NCI-H1417 (cell line): ENCODE results near the gene NHS.

Experiments
- DNase-seq, 3 experiments: peaks; one replicate each; lab custom pipeline; 2025; lab: John Stamatoyannopoulos, UW

The NHS gene

DNA sequence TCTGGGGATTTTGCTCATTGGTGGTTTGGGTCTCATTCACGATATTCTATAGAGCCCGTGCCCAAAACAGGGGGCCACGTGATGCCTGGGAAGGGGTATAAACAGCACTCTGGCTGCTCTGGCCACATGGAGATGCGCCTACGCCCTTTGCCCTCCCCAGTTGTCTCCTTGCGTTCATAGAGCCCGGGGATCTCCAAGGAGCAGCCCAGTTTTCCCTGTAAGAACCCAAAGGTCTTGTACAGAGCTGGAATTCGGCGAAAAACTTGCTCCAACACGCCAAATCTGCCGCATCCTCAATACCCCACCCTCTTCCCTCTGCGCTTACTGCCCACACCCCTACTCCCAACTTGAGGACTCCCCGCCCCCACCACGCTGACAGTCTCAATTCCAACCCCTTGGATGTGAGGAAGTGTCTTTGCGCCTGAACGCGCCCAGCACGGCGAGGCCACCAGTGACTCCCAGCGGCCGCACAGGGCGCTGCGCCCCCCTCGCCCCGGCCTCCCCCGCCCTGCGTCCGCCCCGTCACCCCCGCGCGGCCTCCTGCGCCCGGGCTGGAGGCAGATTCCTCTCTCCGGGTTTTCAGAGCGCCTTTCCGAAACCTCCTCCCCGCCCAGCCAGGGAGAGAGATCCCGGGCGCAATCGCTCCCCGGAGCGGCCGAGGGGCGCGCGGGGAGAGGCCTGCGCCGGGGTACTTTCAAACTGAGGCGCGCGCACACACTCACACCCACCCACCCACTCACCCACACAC, at the start of gene NHS:
TSS of gene NHS (plus strand) at position 582 of the 748 bp plus-strand sequence. CDS start 558 bp downstream, outside the sequence.
- peak; percentile 58 to 82 (median 80) for DNase-seq

DNA sequence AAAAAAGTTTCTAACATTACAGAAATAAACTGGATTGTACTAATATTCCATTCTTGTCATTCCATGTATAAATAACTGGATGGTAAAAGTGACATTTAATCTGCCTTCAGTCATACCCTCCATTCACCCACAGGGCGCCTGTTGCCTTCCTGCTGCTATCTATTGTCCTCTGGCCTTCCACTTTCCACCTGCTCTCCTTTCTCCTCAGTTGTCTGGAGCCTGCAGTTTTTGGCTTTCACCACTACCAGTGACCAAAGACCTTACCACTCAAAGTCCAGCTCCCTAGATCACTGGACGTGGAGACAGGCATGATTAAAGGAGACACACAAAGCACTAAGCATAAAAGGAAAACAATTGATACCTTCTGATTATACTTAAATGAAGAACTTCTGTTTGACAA, 46.2 kb upstream of the NHS start:
- peak in 1 of 3 experiments; percentile 56 for DNase-seq

DNA sequence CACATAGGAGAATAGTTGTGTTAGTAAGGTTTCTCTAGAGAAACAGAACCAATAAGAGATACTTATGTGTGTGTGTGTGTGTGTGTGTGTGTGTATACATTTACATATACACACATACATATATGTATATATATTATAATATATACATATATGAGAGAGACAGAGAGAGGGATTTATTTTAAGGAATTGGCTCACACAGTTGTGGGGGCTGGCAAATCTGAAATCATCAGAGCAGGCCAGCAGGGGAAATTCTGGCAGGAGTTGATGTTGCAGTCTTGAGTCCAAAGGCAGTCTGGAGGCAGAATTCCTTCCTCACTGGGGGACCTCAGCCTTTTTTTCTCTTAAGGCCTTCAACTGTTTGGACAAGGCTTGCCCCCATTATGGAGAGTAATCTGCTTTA, 38.6 kb upstream of the NHS start:
- no peak for DNase-seq

DNA sequence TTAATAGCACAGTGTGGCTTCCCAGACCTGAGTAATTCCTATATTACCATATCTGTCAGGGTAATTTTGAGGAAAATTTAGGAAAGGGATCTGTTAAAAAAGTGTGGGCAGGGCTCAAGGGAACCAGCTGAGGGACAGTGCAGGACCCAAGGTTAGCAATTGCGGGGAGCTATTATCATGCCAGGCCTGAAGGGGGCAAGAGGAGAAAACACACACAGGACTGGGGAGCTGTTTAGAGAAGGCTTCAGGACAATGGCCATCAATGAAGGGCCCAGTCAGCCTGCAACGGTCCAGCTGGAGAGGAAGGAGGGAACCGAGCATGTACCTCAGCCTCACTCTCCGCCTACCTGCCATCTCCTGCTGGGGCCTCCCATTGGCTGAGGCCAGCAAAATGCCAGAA, 19.0 kb upstream of the NHS start:
- DNase-seq = no peak

DNA sequence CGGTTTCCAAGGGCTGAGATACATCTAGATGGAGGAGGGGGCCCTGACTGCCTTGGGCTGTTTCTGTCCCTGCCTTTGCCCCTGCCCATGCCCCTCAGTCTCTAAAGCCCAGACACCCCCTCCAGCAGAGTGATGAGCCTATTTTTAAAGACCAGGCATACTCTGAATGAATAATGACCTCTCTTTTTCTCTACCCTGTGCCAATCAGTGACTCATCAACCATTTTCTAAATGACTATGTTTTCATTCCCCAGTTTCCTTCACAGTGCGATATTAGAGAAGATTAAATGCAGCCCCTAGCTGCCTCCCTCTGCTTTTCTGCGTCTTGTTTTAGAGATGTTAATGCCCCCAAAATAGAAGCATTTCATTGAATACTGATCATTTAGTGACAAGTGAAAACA, 15.5 kb upstream of the NHS start:
- DNase-seq = no peak

DNA sequence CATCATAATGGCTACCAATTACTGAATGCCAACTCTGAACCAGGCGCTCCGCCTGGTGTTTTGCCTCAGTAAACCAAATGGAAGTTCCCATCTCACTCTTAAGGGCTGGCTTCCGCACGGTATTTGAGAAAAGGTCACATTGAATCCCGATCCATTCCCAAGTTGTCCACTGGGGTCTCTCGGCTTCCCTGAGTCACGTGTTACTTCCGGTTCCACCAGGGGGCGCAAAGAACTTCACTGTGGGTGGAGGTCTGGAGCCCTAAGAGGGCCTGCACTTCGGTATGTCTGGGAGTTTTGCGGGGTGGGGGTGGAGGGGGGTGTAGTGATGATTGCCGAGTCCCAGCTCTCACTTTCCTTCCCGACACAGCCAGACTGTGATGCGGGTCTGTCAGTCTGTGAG, 13.4 kb upstream of the NHS start:
- DNase-seq = peak; percentile 12 to 52 (median 16)

DNA sequence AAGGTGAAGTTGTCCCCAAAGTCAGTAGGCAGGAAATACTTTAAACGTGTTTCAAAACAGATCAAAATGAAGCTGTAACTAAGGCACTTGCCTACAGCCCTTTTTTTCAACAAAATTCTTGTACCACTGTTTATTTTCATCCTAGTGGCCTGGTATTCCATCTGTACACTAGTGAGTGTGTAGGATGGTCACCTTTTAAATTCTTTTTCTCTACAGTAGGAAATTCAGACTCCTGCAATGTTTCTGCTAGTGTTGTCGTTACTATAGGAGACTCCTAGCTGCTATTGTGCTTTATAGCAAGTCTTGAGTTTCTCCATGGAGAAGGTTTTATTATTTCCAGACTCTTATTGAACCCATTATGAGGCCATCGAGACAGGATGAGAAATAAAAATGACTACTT, 7.0 kb upstream of the NHS start:
- no peak for DNase-seq

DNA sequence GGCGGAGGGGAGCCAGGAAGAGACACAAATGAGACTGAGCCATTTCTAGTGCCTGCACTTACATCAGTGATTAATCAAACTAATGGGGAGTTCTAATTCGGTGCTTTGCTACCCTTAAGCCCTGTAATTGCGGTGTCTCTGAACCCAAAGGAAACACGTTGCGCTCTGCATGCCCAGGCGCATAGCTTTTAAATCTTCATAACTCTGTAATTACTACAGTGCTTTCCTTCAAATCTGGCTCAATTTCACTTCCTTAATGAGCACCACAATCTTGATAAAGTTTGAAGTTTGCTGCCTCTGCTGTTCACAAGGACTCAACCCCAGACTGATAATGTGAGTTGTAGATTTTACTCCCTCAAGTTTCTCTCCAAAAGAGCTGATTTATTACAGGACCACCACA, 5.7 kb upstream of the NHS start:
- DNase-seq = peak in 1 of 3 experiments; percentile 24

DNA sequence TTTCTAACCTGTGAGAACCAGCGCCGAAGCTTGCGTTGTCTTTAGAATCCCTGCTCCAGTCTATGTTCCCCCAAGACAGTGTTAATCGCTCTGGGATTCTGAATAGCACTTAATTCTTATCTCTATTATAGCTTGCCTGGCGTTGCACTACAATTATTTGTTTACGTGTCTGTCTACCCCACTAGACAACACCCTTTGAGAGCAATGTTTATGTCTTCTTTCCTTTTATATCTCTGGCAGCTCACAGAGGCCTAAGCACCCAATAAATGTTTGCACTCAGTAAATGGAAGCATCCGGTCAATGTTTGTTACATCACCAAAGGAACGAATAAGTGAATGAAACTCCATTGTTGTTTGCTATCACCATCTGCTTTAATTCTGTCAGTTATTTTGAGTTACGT, 4.8 kb upstream of the NHS start:
- DNase-seq = no peak

DNA sequence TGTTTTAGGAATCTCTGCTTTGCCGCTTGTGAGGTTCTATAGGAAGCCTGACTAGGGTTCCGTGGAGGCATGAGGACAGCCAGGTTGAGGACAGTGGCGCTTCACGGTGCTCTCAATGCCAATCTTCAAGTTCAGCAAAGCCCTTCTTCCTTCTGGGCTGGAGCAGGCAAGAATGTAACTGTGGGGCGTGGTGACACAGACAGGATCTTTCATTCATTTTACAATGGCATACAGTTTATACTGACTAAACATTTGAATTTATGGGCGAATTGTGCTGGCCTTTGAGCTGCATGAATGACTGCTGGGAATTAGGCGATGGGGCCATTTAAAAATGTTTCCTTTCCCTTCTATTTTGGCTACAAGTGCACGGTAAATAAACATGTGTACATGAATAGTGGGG, 2.9 kb upstream of the NHS start:
- DNase-seq = no peak

DNA sequence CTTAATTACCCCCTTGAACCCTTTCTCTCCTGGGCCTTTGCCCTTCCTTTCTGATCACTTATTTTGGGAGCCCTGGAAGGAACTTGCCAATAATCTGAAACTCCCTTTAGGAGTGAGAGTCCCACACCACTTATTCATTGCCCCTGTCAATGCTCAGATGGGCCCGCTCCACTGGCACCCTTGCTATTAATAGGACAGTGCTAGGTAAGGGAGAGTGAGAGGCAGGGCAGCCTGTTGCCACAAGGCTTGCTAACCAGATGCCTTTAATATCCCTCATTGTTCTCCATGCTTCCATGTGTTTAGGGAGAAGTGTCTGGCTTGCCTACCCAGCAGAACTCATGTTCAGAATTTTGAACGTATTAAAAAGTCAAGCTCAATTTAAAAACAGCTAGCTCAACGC, 1.7 kb upstream of the NHS start:
- DNase-seq = peak in 1 of 3 experiments; percentile 15

DNA sequence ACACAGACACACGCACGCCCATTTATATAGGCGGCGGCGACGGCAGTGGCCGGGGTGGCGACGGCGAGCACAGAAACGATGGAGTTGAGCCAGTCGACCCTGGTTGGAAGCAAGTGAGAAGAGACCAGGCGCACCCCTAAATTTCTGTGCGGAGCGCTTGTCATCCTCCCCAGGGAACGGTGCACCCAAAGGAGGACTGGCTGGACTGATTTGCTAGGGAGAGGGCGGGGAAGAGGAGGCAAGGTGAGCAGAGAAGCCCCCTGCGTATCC, 302 bp downstream of the NHS start:
- DNase-seq = peak in 2 of 3 experiments; percentile 73 to 80

DNA sequence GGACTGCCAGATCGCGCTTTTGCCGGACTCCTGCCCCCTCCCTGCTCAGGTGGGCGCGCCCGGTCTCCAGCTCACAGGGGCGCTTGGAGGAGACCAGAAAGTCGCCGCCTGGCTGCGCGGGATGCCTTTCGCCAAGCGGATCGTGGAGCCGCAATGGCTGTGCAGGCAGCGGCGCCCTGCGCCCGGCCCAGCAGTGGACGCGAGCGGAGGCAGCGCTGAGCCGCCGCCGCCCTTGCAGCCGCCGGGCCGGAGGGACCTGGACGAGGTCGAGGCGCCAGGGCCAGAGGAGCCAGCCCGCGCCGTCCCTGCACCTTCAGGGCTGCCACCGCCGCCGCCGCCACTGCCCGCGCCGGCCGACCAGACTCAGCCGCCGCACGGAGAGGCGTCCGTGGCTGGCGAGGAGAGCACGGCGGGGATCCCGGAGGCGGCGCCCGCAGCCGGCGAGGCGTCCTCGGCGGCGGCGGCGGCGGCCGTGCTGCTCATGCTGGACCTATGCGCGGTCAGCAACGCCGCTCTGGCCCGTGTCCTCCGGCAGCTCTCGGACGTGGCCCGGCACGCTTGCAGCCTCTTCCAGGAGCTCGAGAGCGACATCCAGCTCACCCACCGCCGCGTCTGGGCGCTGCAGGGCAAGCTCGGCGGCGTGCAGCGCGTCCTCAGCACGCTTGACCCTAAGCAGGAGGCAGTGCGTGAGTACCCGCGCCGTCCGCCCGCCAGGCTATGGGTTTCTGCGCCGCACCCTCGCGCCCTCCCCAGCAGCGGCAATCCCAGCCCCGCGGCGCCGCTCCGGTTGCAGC, 834 bp downstream of the NHS start:
- DNase-seq = peak in 2 of 3 experiments; percentile 73 to 81

DNA sequence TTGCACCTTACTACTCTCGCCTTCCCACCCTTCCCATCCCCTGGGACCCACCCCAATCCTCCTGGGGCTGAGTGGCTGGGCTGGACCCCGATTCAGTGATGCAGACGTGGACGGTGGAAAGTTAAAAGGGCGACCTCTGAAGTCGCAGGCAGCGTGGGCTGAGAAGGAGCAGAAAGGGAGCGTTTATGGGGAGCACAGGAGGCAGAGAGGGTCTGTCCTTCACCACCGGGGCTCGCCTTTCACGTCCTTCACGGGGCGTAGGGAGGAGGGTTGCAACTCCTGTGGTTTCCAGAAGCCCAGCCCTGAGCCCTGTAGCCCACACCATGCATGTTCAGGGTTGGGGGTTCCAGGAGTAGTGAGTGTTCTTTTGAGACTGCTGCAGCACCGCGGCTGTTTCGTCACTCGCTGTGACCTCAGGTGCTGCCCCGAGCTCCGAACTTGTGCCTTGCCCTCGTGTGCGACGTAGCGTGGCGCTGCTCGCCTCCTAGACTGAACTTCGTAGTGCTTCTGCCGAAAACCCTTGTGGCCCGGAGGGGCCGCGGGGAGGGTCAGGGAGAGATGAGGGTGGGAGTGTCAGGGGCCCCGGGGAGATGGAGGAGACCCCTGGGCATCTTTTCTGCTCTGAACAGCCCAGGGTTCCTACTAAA, 1.6 kb downstream of the NHS start:
- peak in 2 of 3 experiments; percentile 71 to 73 for DNase-seq

DNA sequence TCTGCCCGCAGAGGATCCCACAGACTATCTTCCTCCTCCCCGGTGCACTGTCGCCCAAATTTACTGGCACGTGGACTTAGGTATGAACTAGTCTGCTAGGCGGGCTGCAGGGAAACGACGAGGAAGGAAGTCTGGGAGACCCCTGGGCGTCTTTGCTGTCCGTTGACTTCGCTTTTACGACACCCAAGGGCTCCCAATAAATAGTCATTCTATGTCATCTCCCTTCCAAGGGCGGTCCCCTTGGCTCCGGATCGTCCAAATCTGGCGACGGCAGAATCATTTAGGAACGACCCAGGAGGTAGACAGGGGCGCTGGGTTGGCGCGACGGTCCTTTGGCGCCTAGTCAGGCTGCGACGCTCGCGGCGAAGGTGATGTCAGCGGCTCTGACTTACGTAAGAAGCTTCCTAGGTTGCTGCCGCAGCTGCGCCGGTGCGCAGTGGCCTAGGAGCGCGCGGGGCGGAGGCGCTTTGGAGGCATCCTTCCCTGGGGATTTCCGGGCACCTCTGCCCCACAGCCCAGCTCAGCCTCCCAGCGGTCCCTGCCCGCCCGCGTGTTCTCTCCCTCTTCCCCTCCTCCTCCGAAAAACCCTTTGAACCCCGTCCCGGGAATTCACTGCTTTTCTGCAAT, 2.2 kb downstream of the NHS start:
- DNase-seq = peak in 2 of 3 experiments; percentile 81 to 86

DNA sequence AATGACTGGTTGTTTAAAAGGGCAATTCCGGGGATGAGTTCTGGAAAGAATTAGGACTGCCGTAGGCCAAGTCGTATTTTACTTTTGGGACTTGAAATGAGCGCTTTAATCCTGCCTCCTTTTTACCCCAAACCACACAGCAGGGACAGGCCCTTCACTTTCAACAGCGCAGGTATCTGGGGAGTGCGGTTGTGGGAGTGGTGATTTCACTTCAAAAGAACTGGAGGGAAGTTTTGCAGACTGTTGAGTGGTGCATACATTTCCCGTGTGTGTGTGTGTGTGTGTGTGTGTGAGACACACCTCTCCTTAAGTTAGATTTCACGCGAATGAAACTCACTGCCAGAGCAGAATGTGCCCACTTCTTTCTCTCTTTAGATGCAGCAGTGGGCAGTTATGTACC, 2.8 kb downstream of the NHS start:
- DNase-seq = peak in 1 of 3 experiments; percentile 63

DNA sequence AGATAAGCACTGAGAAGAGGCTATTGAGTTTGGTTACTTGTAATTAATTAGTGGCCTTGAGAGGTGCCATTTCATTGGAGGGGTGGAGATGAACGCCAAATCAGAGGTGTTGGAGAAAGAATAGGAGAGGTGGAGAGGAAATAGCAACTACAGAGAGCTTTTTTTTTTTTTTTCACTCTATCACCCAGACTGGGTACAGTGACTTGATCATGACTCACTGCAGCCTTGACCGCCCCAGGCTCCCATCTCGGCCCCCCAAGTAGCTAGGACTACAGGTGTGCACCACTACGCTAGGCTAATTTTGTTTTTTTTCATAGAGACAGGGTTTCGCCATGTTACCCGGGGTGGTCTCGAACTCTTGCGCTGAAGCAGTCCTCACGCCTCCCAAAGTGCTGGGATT, 5.2 kb downstream of the NHS start:
- DNase-seq = no peak

DNA sequence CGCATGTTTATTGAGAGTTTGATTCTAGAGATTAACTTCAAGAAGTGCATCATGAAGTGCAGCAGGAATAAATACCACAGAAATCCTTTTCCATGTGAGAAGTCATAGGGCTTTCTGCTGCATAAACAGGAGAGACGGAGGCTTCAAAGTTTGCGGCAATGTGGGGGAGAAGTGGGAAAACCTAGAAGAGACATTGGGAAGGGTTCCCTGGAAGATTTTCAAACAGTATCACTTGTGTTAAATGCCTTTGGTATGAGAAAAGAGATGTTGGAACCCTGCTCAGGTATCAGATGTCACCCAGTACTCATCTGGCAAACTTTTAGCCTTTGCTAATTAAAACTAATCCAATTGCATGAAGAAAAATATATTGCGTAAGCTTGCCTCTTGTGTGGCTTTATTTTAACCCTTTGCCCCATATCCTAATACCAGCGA, 15.4 kb downstream of the NHS start:
- DNase-seq = no peak

DNA sequence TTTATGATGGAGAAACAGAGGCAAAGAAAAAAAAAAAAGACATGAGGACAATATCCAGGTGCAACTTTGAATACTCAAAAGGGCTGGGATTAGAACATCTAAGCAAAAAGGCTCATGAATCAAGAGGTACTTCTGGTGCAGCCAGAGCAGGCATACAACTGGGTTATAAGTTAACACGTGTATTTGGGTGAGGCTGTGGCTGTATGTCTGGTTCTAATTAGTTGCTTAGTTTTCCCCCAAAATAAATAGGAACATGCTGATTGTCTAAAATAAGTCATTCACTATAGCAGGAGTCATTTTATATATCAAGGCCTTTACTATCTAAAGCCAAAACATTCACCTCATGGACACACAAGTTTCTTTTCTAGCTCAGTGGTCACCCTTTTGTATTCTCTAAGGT, 20.2 kb downstream of the NHS start:
- no peak for DNase-seq

DNA sequence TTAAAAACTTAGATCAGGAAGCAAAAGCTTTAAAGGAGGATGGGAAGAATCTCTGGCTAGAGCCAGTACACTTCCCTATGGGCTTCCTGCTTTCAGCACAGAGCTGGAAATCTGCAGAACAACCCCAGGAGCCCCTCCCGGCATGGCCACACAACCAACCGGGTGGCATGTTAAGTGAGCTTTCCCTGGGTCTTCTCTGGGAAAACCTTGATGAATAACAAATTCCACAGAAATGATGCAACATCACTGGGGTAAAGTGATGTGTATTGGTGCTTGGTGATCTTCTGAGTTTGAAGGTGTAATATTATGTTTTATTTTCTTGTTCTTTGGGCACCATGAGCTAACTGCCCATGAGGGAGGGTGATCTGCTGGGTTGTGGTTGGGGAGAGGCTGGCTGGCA, 22.1 kb downstream of the NHS start:
- no peak for DNase-seq

DNA sequence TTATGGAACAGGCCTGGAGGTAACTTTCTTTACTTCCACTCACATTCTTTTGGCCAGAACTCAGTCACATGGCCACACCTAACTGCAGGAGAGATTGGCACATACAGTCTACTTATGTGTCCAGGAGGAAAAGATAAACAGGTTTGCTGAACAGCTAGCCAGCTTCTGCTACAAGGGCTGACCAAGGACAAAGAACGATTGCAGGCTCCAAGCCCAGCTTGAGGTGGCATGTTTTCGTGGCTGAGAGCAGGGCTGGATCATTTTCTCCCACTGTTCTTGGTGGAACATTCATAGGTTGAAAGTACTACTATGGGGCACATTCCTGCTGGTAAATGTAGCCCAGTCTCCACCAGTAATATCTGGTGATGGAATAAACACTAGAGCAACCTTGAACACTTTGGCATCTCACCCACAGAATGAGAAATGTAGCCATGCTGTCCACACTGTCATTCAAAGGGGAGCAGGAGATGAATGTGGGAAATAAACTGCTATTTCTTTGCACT, 28.2 kb downstream of the NHS start:
- no peak for DNase-seq

DNA sequence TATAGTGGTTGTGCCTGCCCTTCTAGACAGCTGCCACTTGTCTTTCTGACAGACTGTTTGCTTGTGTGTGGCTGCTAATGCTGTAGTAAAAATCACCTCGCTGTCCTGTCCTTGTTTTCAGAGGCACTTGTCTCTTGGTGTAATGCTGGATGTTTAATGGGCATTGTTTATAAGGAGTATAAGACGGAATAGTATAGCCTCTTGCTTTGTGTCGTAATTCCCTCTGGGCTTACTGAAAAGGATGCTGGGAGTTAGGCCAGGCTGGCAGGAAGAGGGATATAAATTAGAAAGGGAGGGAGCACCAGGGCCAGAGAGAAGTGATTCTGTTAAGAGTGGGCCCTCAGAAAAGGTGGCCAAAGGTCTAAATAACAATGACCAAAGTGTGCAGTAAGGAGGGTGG, 29.0 kb downstream of the NHS start:
- peak in 2 of 3 experiments; percentile 20 to 40 for DNase-seq
